Spinal cord (tissue), 10 donors: ENCODE measurements around the gene PEX5L. TPM values are rescaled to one million over a fixed set of nuclear protein-coding genes. Genes with fewer than 3 reads are reported as not detected.

Experiments
- DNase-seq, 6 donors: peaks; one replicate each; pipeline versions ENCODE4 v3.0.0 to v3.0.0-alpha.2; 2013 to 2015; ENCODE audit warnings: low spot score in 6 of 6, low read depth in 4 of 6
- H3K27ac ChIP-seq: one replicate; pipeline ENCODE4 v1.5.1; 2013; ENCODE audit warnings: low read depth, low read length, control low read depth
- H3K27me3 ChIP-seq: one replicate; pipeline ENCODE4 v1.6.1; 2013; ENCODE audit warnings: low read length; ENCODE audit not compliant: control insufficient read depth, insufficient read depth
- H3K36me3 ChIP-seq: one replicate; pipeline ENCODE4 v1.6.1; 2013; ENCODE audit warnings: low read length; ENCODE audit not compliant: control insufficient read depth, insufficient read depth
- H3K4me1 ChIP-seq: one replicate; pipeline ENCODE4 v1.6.1; 2013; ENCODE audit warnings: low read length; ENCODE audit not compliant: control insufficient read depth, insufficient read depth
- H3K4me3 ChIP-seq: one replicate; pipeline ENCODE4 v1.5.1; 2013; ENCODE audit warnings: low read depth, low read length, control low read depth
- H3K9me3 ChIP-seq: one replicate; pipeline ENCODE4 v1.6.1; 2013; ENCODE audit warnings: low read length; ENCODE audit not compliant: control insufficient read depth, insufficient read depth
- WGBS: methylation state at CpG from one replicate; pipeline ENCODE4 v1.1.5; 2013; ENCODE audit warnings: missing lambda C conversion rate; ENCODE audit not compliant: insufficient coverage; 5-methylcytosine and 5-hydroxymethylcytosine counted together
- polyA plus RNA-seq, 2 donors: library from polyadenylated mRNA; unstranded; fragments of 120-200 nt; gene quantifications; one replicate each; pipeline ENCODE4 v1.2.1, GENCODE V29; 2013; ENCODE audit not compliant: insufficient read length in 2 of 2
- total RNA-seq, 2 donors: library from RNA; depleted of rRNA in 1 of 2; stranded (reverse); fragments of 120-200 nt in 1 of 2; fragments of >200 nt in 1 of 2; gene quantifications; one replicate each; pipeline versions ENCODE4 v1.2.3 to v1.2.4, GENCODE V29; 2013 to 2014
- donor health status: healthy.

PEX5L gene
- total and polyA plus RNA-seq, 4 donors = 11.4 to 39.6 (median 15.3) TPM

DNA sequence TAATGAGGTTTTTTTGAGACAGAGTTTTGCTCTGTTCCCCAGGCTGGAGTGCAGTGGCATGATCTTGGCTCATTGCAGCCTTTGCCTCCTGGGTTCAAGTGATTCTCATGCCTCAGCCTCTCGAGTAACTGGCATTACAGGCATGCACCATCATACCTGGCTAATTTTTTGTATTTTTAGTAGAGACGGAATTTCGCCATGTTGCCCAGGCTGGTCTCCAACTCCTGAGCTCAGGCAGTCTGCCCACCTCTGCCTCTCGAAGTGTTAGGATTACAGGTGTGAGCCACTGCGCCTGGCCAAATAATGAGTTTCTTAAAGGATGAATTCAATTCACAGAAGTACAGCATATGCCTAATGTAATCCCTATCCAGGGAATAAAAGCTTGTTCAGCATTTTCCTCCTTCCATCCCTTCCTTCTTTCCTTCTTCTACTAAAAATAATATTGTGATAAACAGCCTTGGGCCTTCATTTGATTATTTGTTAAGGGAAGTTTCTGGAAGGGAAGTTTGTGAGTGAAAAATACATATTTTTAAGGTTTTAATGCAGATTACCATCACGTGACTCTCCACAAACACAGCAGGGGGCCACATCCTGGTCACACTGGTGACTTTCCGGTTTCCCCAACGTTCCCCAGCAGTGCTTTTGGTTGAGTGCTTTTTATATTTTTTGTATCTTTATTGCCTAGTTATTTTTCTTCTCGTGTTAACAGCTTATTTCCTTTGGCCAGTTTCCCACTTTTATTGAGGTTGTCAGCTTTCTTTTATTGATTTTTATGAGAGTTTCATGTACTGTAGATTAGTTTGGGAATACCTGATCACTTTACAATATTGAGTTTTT, 267.1 kb downstream of the PEX5L start:
- peak in 1 of 6 donors; percentile 72 for DNase-seq
- Histone ChIP-seq H3K36me3 (peaks cover 18% of the 10 kb centered on the region), H3K4me1 (no peaks in the 10 kb centered on the region), H3K9me3 (no peaks in the 10 kb centered on the region), H3K27me3 (no peaks in the 10 kb centered on the region), H3K4me3 (no peak overlapping the region), H3K27ac (no peak overlapping the region)
- 64% methylated on average over 3 of the region's 9 CpGs for WGBS

DNA sequence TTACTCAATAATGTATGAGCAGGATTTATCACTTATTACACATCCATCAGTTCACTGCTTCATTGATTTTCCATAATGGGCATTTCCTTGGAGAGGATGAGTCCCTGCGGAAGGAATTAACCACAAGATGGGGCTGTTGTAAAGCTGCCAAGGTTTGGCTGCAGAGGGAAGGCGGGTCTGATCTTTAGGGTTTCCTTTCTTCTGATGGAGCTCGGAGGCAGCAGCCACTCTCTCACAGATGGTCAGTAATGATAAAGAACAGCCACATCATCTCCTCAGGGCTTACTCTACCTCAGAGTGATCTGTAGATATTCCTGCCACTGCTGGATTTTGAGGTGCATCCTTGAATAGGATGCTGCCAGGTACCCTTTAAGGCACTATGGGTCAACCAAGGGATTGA, 268.7 kb downstream of the PEX5L start:
- Histone ChIP-seq H3K27ac (no peak overlapping the region), H3K9me3 (no peaks in the 10 kb centered on the region), H3K4me1 (no peaks in the 10 kb centered on the region), H3K4me3 (no peak overlapping the region), H3K36me3 (peaks cover 18% of the 10 kb centered on the region), H3K27me3 (no peaks in the 10 kb centered on the region)
- no CpG with 5 or more reads among the region's 3 CpGs for WGBS
- peak; percentile 19 to 90 (median 38) for DNase-seq

DNA sequence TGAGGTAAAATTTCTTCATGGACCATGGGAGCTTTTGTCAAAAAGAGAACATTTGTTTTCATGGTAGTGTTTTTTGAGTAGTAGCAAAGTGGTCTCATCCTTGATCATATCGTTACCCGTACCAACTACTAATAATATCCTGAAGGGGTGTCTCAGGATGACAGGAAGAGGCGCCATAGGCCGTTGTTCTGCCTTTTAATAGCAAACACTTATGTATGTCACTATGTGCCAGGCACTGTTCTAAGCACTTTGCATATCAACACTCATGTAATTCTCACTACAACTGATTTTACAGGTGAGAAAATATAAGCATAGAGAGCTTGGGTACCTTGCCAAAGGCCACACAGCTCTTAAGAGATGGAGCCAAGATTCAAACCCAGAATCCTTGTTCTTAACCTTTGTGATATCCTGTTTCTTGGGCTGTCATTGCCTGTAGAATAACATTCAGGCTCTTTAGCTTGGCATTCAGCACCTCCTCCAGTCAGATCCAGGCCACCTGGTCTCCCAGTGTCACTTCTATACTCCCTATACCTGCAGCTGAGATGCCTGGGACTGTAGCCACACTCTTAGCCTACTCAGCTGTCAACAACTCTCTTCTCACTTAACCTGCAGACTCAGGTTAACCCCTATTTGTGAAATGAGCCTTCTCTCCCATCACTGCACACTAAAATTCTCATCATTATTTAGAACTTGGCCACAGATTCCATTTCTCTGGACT, 270.2 kb downstream of the PEX5L start:
- Histone ChIP-seq H3K4me1 (no peaks in the 10 kb centered on the region), H3K36me3 (peaks cover 18% of the 10 kb centered on the region), H3K27ac (no peak overlapping the region), H3K9me3 (no peaks in the 10 kb centered on the region), H3K27me3 (no peaks in the 10 kb centered on the region), H3K4me3 (no peak overlapping the region)
- WGBS = 80% methylated on average over 1 of the region's 4 CpGs
- DNase-seq = no peak

DNA sequence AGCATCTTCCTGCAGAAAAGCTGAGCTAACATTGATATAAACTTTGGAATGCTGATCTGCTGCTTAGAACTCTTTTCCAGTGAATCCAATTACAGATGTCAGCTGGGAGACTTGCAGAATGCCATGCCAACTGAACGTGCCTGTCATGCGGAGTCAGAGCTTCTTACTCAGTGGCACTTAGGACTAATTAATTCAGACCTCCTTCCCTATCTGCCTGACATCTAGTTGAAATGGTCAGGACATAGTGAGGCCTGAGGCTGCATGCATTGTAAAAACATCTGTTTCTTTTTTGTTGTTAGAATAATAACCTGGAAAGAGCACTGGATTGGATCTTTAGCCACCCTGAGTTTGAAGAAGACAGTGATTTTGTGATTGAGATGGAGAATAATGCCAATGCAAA, 271.3 kb downstream of the PEX5L start:
- no peak overlapping the region for H3K4me3 ChIP-seq
- H3K9me3 ChIP-seq = no peaks in the 10 kb centered on the region
- no peaks in the 10 kb centered on the region for H3K4me1 ChIP-seq
- peaks cover 19% of the 10 kb centered on the region for H3K36me3 ChIP-seq
- H3K27ac ChIP-seq = no peak overlapping the region
- DNase-seq = no peak
- no peaks in the 10 kb centered on the region for H3K27me3 ChIP-seq
- WGBS = no CpG with 5 or more reads among the region's 2 CpGs

DNA sequence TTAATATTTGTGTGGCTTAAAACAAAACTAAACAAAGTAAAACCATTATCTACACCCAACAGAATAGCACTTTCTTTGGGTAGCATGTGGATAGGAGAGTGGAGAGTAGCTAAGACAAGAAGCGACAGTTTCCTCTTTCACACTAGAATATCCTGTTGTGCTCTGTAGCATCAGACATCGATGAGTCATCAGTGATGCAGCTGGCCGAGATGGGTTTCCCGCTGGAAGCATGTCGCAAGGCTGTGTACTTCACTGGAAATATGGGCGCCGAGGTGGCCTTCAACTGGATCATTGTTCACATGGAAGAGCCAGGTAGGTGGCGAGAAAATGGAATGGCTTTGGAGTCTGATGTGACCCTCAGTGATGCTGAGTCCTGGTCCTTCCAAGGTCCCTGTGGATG, 275.8 kb downstream of the PEX5L start:
- WGBS = 100% methylated on average over 7 of the region's 8 CpGs
- Histone ChIP-seq H3K27me3 (no peaks in the 10 kb centered on the region), H3K4me3 (no peak overlapping the region), H3K27ac (no peak overlapping the region), H3K36me3 (peaks cover 25% of the 10 kb centered on the region), H3K4me1 (no peaks in the 10 kb centered on the region), H3K9me3 (no peaks in the 10 kb centered on the region)
- no peak for DNase-seq

DNA sequence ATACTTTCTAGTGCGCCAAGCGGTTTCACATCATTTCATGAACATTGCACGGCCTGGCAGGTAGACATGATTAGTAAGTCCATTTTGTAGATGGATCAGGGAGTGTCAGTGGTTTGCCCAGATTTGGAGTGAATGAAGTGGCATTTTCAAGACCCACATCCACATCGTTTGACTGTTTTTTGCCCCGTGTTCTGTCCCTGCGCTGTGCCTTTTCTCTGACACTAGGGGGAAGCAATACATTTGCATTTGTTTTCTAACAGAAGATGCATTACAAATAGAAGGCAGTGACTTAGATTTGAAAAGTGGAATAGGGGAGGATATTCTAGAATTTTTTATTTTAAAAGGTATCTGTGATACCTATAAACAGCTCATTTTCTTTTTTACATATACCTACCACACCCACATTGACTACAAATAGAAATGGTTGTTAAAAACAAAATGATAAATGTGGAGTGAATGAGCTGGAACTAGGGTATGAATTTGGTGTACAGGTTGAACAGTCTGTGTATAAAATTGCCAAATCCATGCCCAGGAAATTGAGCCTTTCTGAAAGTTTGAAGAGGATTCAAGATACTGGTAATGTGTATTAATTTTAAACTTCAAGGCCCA, 285.9 kb downstream of the PEX5L start:
- no peaks in the 10 kb centered on the region for H3K27me3 ChIP-seq
- H3K36me3 ChIP-seq = peaks cover 3% of the 10 kb centered on the region
- no peak overlapping the region for H3K4me3 ChIP-seq
- H3K27ac ChIP-seq = no peak overlapping the region
- no peaks in the 10 kb centered on the region for H3K9me3 ChIP-seq
- DNase-seq = peak in 2 of 6 donors; percentile 29 to 60
- WGBS = no CpG with 5 or more reads among the region's 6 CpGs
- H3K4me1 ChIP-seq = no peaks in the 10 kb centered on the region

DNA sequence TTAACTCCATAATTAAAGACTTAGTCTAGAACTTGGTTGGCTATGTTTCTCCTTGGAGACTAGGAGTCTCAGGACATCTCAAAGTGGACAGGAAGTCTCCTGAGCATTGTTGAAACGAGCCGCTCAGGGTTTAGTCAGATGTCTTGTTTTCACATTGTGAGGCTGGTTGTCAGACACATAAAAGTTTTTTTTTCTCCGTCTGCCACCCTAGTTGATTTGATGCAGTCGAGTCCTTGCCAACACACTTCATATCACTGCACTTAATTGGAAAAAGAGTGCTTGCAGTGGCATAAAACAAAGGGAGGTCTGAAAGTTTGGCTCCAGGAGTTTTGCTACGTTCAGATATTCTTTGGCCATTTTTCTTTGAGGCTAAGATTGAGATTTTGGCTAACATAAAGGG, 291.0 kb downstream of the PEX5L start:
- Histone ChIP-seq H3K9me3 (no peaks in the 10 kb centered on the region), H3K4me3 (no peak overlapping the region), H3K27ac (no peak overlapping the region), H3K36me3 (peaks cover 7% of the 10 kb centered on the region), H3K27me3 (no peaks in the 10 kb centered on the region), H3K4me1 (no peaks in the 10 kb centered on the region)
- peak in 1 of 6 donors; percentile 60 for DNase-seq
- WGBS = no CpG with 5 or more reads among the region's 5 CpGs

DNA sequence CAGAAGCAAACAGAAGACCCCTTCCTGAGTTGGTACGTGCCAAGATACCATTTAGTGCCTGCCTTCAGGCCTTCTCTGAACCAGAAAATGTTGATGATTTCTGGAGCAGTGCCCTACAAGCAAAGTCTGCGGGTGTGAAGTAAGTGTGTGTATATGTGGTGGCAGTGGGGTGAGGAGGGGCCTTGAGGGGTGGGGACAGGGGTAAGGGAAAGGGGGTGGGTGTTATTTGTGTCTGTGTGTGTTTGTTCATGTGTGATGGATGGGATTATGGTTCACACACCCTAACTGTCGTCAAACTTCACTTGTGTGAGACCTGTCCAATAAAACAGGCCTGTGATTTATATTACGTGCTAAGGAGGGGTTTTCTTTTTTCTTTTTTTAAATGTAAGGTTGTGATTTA, 291.7 kb downstream of the PEX5L start:
- DNase-seq = peak in 1 of 6 donors; percentile 32
- Histone ChIP-seq H3K36me3 (peaks cover 7% of the 10 kb centered on the region), H3K9me3 (no peaks in the 10 kb centered on the region), H3K4me3 (no peak overlapping the region), H3K4me1 (no peaks in the 10 kb centered on the region), H3K27ac (no peak overlapping the region), H3K27me3 (no peaks in the 10 kb centered on the region)
- WGBS = 90% methylated on average over 1 of the region's 4 CpGs
